Tibial nerve (tissue), 4 donors: ENCODE data around the gene FOXK2. TPM values are rescaled to one million over a fixed set of nuclear protein-coding genes. Genes with fewer than 3 reads are reported as not detected.

Experiments
- DNase-seq, 2 donors: peaks; one replicate each; pipeline ENCODE4 v3.0.0-alpha.2; 2019; ENCODE audit warnings: low spot score in 2 of 2
- H3K27ac ChIP-seq, 4 donors: fragments of 200-600 bp; sonication (generic) in 3 of 4; one replicate each; pipeline ENCODE4 v1.5.1; 2017 to 2019; ENCODE audit warnings: mild to moderate bottlenecking in 1 of 4
- H3K27me3 ChIP-seq, 2 donors: fragments of 200-600 bp; sonication (generic) in 1 of 2; one replicate each; pipeline versions ENCODE4 v1.5.1 to v1.6.0; 2017 to 2019
- H3K36me3 ChIP-seq, 3 donors: fragments of 200-600 bp; sonication (generic); one replicate each; pipeline ENCODE4 v1.5.1; 2018 to 2019
- H3K4me1 ChIP-seq, 4 donors: fragments of 200-600 bp; sonication (generic) in 3 of 4; one replicate each; pipeline ENCODE4 v1.5.1; 2017 to 2019
- H3K4me3 ChIP-seq, 4 donors: fragments of 200-600 bp; sonication (generic) in 3 of 4; one replicate each; pipeline ENCODE4 v1.5.1; 2017 to 2019; ENCODE audit warnings: mild to moderate bottlenecking in 1 of 4, moderate library complexity in 1 of 4
- H3K9me3 ChIP-seq, 4 donors: fragments of 200-600 bp; sonication (generic) in 3 of 4; one replicate each; pipeline ENCODE4 v1.5.1; 2017 to 2019
- EP300 ChIP-seq, 2 donors: sonication (generic); formaldehyde crosslinking; IDR thresholded peaks; one replicate each; pipeline ENCODE4 v1.6.1; 2017; ENCODE audit warnings: antibody characterized with exemption in 2 of 2, mild to moderate bottlenecking in 1 of 2
- POLR2A ChIP-seq, 2 donors: fragments of 450-650 bp; IDR thresholded peaks; one replicate each; pipeline ENCODE4 v1.6.1; 2017; ENCODE audit warnings: antibody characterized with exemption in 2 of 2, mild to moderate bottlenecking in 2 of 2, moderate library complexity in 2 of 2
- WGBS, 2 donors: methylation state at CpG; one replicate each; pipeline ENCODE4 v1.1.5; 2018; 5-methylcytosine and 5-hydroxymethylcytosine counted together
- total RNA-seq, 4 donors: library from RNA; depleted of rRNA; stranded (reverse); fragments of >200 nt; gene quantifications; one replicate each; pipeline ENCODE4 v1.1.0, GENCODE V29; 2016
- TF ChIP-seq, protein P1 (sequence below), 5 experiments: fragments of 200-600 bp in 3 of 5; fragments of 450-650 bp in 2 of 5; sonication (generic) in 3 of 5; IDR thresholded peaks; one replicate each; pipeline ENCODE4 v1.5.1; 2016 to 2019; ENCODE audit warnings: antibody characterized with exemption in 5 of 5, mild to moderate bottlenecking in 3 of 5, moderate library complexity in 2 of 5

Gene FOXK2
- total RNA-seq, 4 donors from 2014 or later = 29.6 to 65.4 (median 33.3) TPM

DNA sequence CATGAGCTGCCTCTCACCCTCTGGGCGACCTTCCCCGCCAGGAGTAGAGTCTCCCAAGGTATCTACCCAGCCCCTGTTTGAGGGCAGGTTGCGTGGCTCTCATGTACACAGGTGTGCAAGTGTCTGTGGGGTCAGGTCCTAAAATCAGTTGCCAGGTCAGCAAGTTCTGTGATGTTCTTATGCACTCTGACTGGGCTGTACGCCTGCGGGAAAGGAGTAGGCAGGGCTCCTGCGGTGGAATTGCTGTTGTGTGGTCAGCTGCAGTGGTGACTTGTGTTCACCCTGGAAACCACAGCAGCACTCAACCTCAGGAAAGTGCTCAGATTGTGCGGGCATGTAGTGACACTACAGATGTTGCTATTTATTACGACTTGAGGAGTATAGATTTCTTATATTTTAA lies 41.6 kb upstream of the FOXK2 start:
- no peaks in the 10 kb centered on the region for H3K9me3 ChIP-seq
- no peak overlapping the region for H3K4me3 ChIP-seq
- H3K27me3 ChIP-seq = no peaks in the 10 kb centered on the region
- DNase-seq = no peak
- no peak overlapping the region for H3K27ac ChIP-seq
- H3K4me1 ChIP-seq = no peaks in the 10 kb centered on the region
- peaks cover 0 to 100% (median 15%) of the 10 kb centered on the region in 3 donors for H3K36me3 ChIP-seq
- TF ChIP-seq, protein P1, sequence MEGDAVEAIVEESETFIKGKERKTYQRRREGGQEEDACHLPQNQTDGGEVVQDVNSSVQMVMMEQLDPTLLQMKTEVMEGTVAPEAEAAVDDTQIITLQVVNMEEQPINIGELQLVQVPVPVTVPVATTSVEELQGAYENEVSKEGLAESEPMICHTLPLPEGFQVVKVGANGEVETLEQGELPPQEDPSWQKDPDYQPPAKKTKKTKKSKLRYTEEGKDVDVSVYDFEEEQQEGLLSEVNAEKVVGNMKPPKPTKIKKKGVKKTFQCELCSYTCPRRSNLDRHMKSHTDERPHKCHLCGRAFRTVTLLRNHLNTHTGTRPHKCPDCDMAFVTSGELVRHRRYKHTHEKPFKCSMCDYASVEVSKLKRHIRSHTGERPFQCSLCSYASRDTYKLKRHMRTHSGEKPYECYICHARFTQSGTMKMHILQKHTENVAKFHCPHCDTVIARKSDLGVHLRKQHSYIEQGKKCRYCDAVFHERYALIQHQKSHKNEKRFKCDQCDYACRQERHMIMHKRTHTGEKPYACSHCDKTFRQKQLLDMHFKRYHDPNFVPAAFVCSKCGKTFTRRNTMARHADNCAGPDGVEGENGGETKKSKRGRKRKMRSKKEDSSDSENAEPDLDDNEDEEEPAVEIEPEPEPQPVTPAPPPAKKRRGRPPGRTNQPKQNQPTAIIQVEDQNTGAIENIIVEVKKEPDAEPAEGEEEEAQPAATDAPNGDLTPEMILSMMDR (IDR thresholded peaks at IDR 0.05) = no peak
- TF ChIP-seq EP300 (IDR thresholded peaks at IDR 0.05) (no peak), POLR2A (IDR thresholded peaks at IDR 0.05) (no peak)
- WGBS, 2 donors = 95 to 97% methylated on average over 4 to 8 of the region's 8 CpGs

DNA sequence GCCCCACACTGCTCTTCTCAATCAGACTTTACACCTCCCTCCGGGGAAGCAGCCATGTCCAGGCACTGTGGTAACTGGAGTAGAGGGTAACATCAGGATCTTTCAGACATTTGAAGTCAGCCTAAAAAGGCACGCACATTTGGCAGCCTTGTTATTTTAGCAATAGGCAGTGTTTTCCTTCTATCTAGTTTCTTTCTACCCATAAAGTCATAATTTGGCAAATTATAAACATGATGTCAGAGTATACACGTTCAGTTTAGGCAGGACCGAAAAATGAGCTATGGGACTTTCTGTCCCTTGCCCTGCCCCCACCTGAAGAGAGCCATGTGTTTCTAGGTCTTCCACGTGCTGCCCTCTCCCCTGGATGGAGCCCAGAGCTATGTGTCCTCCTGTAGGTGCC lies 39.9 kb upstream of the FOXK2 start:
- no peaks in the 10 kb centered on the region for H3K4me1 ChIP-seq
- TF ChIP-seq, protein P1 (IDR thresholded peaks at IDR 0.05) = no peak
- TF ChIP-seq POLR2A (IDR thresholded peaks at IDR 0.05) (no peak), EP300 (IDR thresholded peaks at IDR 0.05) (no peak)
- H3K27ac ChIP-seq = peak overlapping the region in 1 of 4 donors; percentile 24
- H3K36me3 ChIP-seq = peaks cover under 1 to 100% (median 15%) of the 10 kb centered on the region in 3 donors
- no peak overlapping the region for H3K4me3 ChIP-seq
- no peaks in the 10 kb centered on the region for H3K27me3 ChIP-seq
- whole genome bisulfite sequencing, 2 donors = 77 to 86% methylated on average over 5 of the region's 5 CpGs
- no peaks in the 10 kb centered on the region for H3K9me3 ChIP-seq
- no peak for DNase-seq

DNA sequence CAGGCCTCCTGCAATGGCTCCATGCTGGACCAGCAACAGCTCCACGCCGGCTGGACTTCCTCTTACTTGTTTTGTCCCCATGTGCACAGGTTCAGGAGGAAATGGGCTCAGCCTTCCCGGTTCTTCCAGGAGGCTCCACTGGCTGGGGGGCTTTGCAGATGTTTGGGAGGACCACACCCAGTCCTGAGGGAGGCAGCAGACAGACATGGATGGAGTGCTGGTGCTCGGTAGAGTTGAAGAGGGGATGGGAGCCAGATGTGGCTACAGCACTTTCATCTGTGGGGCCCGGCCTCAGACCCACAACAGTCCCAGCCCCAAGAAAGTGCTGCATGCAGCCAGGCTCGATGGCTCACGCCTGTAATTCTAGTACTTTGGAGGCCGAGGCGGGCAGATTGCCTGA lies 39.2 kb upstream of the FOXK2 start:
- no peaks in the 10 kb centered on the region for H3K27me3 ChIP-seq
- DNase-seq = no peak
- no peaks in the 10 kb centered on the region for H3K4me1 ChIP-seq
- peaks cover 4 to 100% (median 19%) of the 10 kb centered on the region in 3 donors for H3K36me3 ChIP-seq
- H3K9me3 ChIP-seq = no peaks in the 10 kb centered on the region
- no peak overlapping the region for H3K4me3 ChIP-seq
- H3K27ac ChIP-seq = no peak overlapping the region
- 70 to 72% methylated on average over 6 to 8 of the region's 9 CpGs for WGBS, 2 donors
- TF ChIP-seq, protein P1 (IDR thresholded peaks at IDR 0.05) = no peak
- TF ChIP-seq POLR2A (IDR thresholded peaks at IDR 0.05) (no peak), EP300 (IDR thresholded peaks at IDR 0.05) (no peak)

- DNase-seq = no peak
- H3K27ac ChIP-seq = no peak overlapping the region
- no peaks in the 10 kb centered on the region for H3K27me3 ChIP-seq
- TF ChIP-seq, protein P1 (IDR thresholded peaks at IDR 0.05) = no peak
- TF ChIP-seq POLR2A (IDR thresholded peaks at IDR 0.05) (no peak), EP300 (IDR thresholded peaks at IDR 0.05) (no peak)
- H3K4me3 ChIP-seq = no peak overlapping the region
- 79 to 87% methylated on average over 6 of the region's 6 CpGs for WGBS, 2 donors
- no peaks in the 10 kb centered on the region for H3K9me3 ChIP-seq
- peaks cover 0 to 9% (median 0%) of the 10 kb centered on the region in 4 donors for H3K4me1 ChIP-seq
- peaks cover 7 to 100% (median 28%) of the 10 kb centered on the region in 3 donors for H3K36me3 ChIP-seq
Observed at GRCh38 chr17:82483204-82483660, 36.3 kb upstream of the FOXK2 start.

DNA sequence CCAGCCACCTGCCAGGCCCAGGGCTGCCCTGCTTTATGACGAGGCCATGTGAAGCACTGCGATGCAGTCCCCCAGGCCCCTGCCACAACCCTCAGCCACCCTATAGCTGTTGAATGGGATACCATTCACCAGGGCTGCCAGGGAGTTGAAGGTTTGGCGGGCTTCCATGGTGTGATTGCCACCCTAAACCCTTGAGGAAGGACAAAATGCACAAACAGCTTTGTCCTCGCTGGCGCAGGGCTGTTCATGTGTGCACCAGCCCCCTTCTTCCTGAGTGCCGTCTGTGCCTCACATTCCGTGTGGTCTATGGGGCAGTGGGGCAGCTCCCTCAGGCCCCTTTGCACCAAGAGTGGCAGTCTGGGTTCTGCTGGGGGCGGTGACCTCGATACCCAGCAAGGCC lies 35.7 kb upstream of the FOXK2 start:
- WGBS, 2 donors = 80 to 85% methylated on average over 6 to 9 of the region's 9 CpGs
- H3K9me3 ChIP-seq = no peaks in the 10 kb centered on the region
- peaks cover 7 to 100% (median 24%) of the 10 kb centered on the region in 3 donors for H3K36me3 ChIP-seq
- no peak for DNase-seq
- no peaks in the 10 kb centered on the region for H3K27me3 ChIP-seq
- no peak overlapping the region for H3K4me3 ChIP-seq
- no peak overlapping the region for H3K27ac ChIP-seq
- H3K4me1 ChIP-seq = peaks cover 0 to 9% (median 0%) of the 10 kb centered on the region in 4 donors
- no peak for TF ChIP-seq EP300 (IDR thresholded peaks at IDR 0.05)
- TF ChIP-seq, protein P1 (IDR thresholded peaks at IDR 0.05) = no peak
